ENCODE data around the gene PSMB7.

Gene PSMB7

GRCh38 chr9:124415102-124415851 is at the start of gene PSMB7:
Gene PSMB7 (minus strand): TSS chr9:124415442. CDS start chr9:124415425, 17 bp downstream.
- peak; percentile 98 to 99 for DNase-seq

- DNase-seq, result no peak
Observed at GRCh38 chr9:124462739-124463138, 47.5 kb upstream of the PSMB7 start.

GRCh38 chr9:124458441-124458840 is 43.2 kb upstream of the PSMB7 start:
- no peak for DNase-seq

GRCh38 chr9:124457887-124458431 is 42.7 kb upstream of the PSMB7 start:
- DNase-seq, result no peak

- DNase-seq, result no peak
Observed at GRCh38 chr9:124457079-124457886, 42.0 kb upstream of the PSMB7 start.

GRCh38 chr9:124456341-124457078 is 41.3 kb upstream of the PSMB7 start:
- no peak for DNase-seq

GRCh38 chr9:124455820-124456219 is 40.6 kb upstream of the PSMB7 start:
- DNase-seq, result no peak

GRCh38 chr9:124454791-124455443 is 39.7 kb upstream of the PSMB7 start:
- no peak for DNase-seq

- no peak for DNase-seq
Observed at GRCh38 chr9:124454296-124454695, 39.1 kb upstream of the PSMB7 start.

- no peak for DNase-seq
Observed at GRCh38 chr9:124453586-124454191, 38.4 kb upstream of the PSMB7 start.

GRCh38 chr9:124452841-124453585 is 37.8 kb upstream of the PSMB7 start:
- no peak for DNase-seq

- no peak for DNase-seq
Observed at GRCh38 chr9:124452326-124452725, 37.1 kb upstream of the PSMB7 start.

GRCh38 chr9:124450931-124451661 is 35.9 kb upstream of the PSMB7 start:
- DNase-seq, result no peak

- DNase-seq, result no peak
Observed at GRCh38 chr9:124450241-124450924, 35.1 kb upstream of the PSMB7 start, which contains the start of gene ADGRD2. Gene ADGRD2 (plus strand): TSS chr9:124450451. CDS start chr9:124451667, 1,216 bp downstream.

GRCh38 chr9:124449381-124450151 is 34.3 kb upstream of the PSMB7 start:
- no peak for DNase-seq

GRCh38 chr9:124448019-124448418 is 32.8 kb upstream of the PSMB7 start:
- DNase-seq, result no peak

GRCh38 chr9:124447297-124447661 is 32.0 kb upstream of the PSMB7 start:
- no peak for DNase-seq

- no peak for DNase-seq
Observed at GRCh38 chr9:124444166-124444565, 28.9 kb upstream of the PSMB7 start.

GRCh38 chr9:124443625-124444024 is 28.4 kb upstream of the PSMB7 start:
- DNase-seq, result no peak

All from stimulated activated CD4-positive, alpha-beta T cell treated with anti-CD3 and anti-CD28 coated beads, Interleukin-2, amount 100 ng/mL, for 48 hours (primary cell).